T-helper 2 cell treated with Interferon-gamma antibody and Interleukin-4, amounts not matched to agents 5 μg/mL and 100 μg/mL, for 36 hours (primary cell): Measurements from ENCODE around the gene SAMD11.

ENCODE experiments used
- DNase-seq: peaks from one replicate; pipeline ENCODE4 v3.0.0; 2021; ENCODE audit warnings: low spot score
- H3K27ac Mint-ChIP-seq: one replicate; pipeline ENCODE4 v1.8.0; 2021; ENCODE audit warnings: mild to moderate bottlenecking, mixed read lengths
- H3K27me3 Mint-ChIP-seq: one replicate; pipeline ENCODE4 v1.8.0; 2021; ENCODE audit warnings: low read depth, mixed read lengths
- H3K36me3 Mint-ChIP-seq: one replicate; pipeline ENCODE4 v1.8.0; 2021; ENCODE audit warnings: low read depth, mixed read lengths
- H3K4me1 Mint-ChIP-seq: one replicate; pipeline ENCODE4 v1.8.0; 2021; ENCODE audit warnings: low read depth, mixed read lengths
- H3K4me3 Mint-ChIP-seq: one replicate; pipeline ENCODE4 v1.8.0; 2022; ENCODE audit warnings: mild to moderate bottlenecking, moderate library complexity, mixed read lengths
- H3K9me3 Mint-ChIP-seq: one replicate; pipeline ENCODE4 v1.8.0; 2021; ENCODE audit warnings: mixed read lengths

The SAMD11 gene

DNA sequence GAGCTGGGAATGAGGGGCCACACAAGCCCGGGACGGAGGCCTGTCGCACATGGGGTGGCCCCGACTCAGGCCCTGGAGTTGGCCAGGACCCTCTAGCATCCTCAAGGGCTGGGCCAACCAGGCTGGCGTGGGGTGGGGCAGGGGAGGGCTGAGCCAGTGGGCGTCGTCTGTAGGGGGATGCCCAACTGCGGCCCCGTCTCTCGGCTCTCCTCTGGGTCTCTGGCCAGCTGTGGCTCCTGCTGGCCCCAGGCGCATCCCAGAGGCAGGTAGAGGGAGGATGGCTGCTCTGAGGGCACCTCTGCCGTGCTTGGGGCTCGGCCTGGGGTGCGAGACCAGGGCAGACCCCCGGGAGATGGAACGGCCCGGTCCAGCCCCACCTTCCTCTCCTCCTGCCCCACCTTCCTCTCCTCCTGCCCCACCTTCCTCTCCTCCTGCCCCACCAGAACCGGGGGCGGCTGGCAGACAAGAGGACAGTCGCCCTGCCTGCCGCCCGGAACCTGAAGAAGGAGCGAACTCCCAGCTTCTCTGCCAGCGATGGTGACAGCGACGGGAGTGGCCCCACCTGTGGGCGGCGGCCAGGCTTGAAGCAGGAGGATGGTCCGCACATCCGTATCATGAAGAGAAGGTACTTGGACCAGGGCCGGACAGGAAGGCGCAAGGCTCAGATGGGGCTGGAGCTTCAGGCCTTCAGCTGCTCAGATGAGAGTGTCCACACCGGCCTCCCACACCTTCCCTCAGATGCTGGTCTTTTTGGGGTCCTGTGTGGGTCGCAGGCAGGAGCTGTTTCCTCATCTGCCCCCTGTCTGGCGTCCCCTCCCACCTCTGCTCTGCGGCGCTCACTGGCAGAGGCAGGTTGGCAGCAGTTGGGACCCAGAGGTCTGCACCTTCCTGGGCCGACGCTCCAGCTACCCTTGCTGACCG lies 6.2 kb downstream of the SAMD11 start:
- Mint-ChIP-seq H3K9me3 (no peaks in the 10 kb centered on the region), H3K4me1 (no peaks in the 10 kb centered on the region), H3K27ac (no peak overlapping the region), H3K36me3 (no peaks in the 10 kb centered on the region), H3K4me3 (no peak overlapping the region), H3K27me3 (peaks cover 41% of the 10 kb centered on the region)
- no peak for DNase-seq

DNA sequence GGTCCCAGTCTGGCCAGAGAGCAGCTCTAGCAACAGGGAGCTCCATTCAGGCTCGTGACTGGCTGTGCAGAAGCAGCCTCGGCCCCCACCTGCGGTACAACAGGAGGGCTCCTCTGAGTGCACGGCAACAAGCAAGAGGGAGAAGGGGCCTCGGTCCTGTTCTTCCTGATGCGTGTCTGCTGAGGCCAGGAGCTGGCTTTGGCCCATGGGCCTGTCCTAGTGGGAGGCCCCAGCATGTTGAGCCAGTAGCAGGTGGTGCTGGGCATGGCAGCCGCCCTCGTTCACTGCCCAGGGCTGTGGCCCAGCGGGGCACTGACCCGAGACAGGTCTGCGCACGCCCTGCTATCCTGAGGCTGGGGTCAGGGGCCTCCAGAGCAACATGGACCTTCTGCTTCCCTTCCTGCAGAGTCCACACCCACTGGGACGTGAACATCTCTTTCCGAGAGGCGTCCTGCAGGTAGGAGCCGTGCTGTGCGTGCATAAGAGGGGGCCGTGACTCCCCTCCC lies 7.0 kb downstream of the SAMD11 start:
- H3K36me3 Mint-ChIP-seq = no peaks in the 10 kb centered on the region
- H3K4me3 Mint-ChIP-seq = no peak overlapping the region
- H3K27ac Mint-ChIP-seq = no peak overlapping the region
- no peak for DNase-seq
- H3K4me1 Mint-ChIP-seq = no peaks in the 10 kb centered on the region
- peaks cover 45% of the 10 kb centered on the region for H3K27me3 Mint-ChIP-seq
- no peaks in the 10 kb centered on the region for H3K9me3 Mint-ChIP-seq

DNA sequence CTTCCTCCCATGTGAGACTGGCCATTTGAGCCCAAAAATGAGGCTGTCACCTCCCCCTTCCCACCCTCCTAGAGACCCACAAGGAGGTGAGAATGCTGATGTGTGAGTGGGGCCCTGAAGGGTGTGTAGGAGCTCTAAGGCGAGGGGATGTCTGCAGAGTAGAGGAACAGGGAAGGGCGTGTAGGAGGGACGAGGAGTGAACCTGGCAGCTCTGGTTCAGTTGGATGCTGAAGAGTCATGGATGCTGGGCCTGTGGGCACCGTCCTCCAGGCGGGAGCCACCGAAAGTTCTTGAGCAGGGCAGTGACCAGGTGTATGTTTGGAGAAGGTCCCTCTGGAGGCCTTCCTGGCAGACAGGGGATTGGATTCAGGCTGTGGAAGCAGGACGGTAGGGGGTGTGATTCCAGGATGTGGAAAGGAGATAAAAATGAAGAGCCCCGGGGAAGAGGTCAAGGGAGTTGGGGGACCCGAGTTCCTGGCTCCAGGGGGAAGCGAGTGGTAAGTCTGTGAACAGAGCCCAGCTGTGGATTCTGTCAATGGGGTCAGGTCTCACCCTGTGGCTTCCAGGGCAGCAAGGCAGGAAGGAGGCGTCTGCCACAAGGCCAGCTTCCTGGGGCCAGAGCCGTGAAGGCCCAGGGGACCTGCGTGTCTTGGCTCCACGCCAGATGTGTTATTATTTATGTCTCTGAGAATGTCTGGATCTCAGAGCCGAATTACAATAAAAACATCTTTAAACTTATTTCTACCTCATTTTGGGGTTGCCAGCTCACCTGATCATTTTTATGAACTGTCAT lies 7.9 kb downstream of the SAMD11 start:
- Mint-ChIP-seq H3K27ac (no peak overlapping the region), H3K4me3 (no peak overlapping the region), H3K27me3 (peaks cover 37% of the 10 kb centered on the region), H3K36me3 (no peaks in the 10 kb centered on the region), H3K9me3 (no peaks in the 10 kb centered on the region), H3K4me1 (no peaks in the 10 kb centered on the region)
- no peak for DNase-seq

DNA sequence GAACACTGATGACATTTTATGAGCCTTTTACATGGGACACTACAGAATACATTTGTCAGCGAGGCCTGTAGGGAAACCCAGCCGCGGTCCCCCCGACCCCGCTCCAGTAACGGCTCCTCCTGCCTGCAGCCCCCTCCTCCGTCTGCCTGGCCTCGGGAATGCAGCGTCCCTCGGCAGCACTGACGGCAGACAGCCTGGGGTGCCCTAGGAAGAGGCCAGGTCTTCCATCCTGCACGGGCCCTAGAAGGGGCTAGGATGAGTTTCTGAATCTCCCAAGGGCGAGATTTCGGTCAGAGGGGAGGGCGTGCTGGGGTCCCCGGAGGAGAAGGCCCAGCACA lies 8.4 kb downstream of the SAMD11 start:
- no peaks in the 10 kb centered on the region for H3K9me3 Mint-ChIP-seq
- no peak for DNase-seq
- H3K36me3 Mint-ChIP-seq = no peaks in the 10 kb centered on the region
- H3K4me3 Mint-ChIP-seq = no peak overlapping the region
- peaks cover 34% of the 10 kb centered on the region for H3K27me3 Mint-ChIP-seq
- no peaks in the 10 kb centered on the region for H3K4me1 Mint-ChIP-seq
- H3K27ac Mint-ChIP-seq = no peak overlapping the region

DNA sequence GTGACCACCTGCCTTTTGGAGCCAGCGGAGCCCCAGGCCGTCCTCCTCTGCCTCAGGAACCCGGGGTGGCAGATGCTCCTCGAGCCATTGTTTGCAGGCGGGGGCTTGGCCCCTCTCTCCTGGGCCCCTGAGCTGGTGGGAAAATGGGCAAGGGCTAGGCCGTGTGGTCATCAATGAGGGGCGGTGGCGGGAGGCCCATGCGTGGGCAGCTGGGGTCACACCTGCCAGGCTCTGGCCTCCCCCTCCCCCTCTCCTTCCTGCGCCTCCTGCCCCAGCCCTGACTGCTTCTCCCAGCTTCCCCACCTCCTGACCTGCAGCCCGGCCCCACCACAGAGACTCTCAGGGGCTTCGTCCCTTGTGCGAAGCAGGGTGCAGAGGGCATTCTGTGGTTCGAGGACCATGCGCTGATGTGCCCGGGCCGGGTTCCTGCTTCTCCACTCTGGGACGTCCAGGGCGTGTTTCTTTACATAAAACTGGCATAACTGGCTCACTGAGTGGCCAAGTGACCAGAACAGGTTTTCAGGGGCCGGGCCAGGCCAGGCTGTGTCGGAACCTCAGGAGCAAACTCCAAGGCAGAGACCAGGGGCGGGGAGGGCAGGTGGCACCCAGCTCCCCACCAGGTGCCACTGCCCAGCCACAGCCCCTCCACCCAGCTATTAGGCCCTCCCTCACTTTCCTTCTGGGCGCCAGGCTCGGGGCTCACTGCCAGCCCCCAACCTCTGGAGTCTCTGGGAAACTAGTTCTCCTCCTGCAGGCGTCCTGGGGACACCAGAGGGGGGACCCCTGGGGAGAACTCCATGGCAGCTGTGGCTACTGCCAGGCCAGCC lies 9.3 kb downstream of the SAMD11 start:
- H3K27ac Mint-ChIP-seq = no peak overlapping the region
- H3K4me3 Mint-ChIP-seq = no peak overlapping the region
- no peaks in the 10 kb centered on the region for H3K4me1 Mint-ChIP-seq
- no peak for DNase-seq
- no peaks in the 10 kb centered on the region for H3K36me3 Mint-ChIP-seq
- H3K27me3 Mint-ChIP-seq = peaks cover 30% of the 10 kb centered on the region
- H3K9me3 Mint-ChIP-seq = no peaks in the 10 kb centered on the region

DNA sequence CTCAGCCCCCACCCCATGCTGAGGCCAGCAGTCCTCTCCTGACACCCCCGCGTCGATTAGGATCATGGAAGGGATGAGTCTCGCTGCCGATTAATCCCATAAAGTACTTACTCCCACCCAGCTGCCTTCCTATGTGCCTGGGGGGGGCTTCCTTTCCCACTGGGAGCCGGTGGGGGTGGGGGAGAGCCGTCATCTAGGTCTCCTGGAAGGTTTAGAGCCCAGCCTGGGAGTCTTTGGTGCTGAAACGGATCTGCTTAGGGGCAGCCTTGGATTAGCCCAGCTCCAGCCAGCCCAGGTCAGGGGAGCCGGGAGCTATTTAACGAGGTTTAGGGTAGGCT lies 9.8 kb downstream of the SAMD11 start:
- Mint-ChIP-seq H3K27me3 (peaks cover 36% of the 10 kb centered on the region), H3K9me3 (no peaks in the 10 kb centered on the region), H3K4me1 (no peaks in the 10 kb centered on the region), H3K4me3 (no peak overlapping the region), H3K27ac (no peak overlapping the region), H3K36me3 (no peaks in the 10 kb centered on the region)
- DNase-seq = no peak

DNA sequence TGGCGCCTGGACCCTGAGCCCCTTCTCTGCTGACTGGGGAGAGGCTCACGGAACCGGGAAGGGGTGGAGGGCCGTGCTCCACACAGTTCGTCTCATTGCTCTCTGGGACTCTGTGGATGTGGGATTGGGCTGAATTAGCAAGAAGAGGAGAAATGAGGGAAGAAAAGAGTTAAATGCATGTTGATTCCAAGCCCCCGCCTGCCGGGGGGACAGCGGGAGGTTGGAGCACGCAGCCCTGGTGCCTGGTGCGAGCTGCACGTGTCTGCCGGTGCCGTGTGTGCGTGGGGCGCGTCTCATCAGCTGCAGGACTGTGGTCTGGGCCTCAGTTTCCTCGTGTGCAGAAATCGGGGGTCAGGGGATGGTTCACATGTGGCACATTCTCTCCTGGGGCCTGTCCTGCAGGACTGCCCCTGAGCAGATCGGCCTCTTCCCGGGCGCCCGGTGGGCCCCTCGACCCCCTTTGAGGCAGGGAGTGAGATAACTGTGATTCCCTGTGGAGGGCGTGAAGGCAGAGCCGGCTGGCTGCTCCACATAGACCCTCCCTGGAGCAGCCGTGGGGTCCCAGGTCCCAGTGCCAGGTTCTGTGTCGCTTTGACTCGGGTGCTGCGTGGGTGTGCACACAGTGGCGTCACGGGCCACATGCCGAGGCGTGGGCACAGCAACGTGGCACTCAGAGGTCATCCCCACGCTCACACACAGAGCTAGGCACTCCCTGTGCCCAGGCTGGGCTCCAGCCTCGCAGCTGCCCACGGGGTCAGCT lies 11.4 kb downstream of the SAMD11 start:
- no peaks in the 10 kb centered on the region for H3K9me3 Mint-ChIP-seq
- H3K36me3 Mint-ChIP-seq = no peaks in the 10 kb centered on the region
- H3K27me3 Mint-ChIP-seq = peaks cover 37% of the 10 kb centered on the region
- no peak overlapping the region for H3K27ac Mint-ChIP-seq
- no peaks in the 10 kb centered on the region for H3K4me1 Mint-ChIP-seq
- no peak overlapping the region for H3K4me3 Mint-ChIP-seq
- DNase-seq = no peak

DNA sequence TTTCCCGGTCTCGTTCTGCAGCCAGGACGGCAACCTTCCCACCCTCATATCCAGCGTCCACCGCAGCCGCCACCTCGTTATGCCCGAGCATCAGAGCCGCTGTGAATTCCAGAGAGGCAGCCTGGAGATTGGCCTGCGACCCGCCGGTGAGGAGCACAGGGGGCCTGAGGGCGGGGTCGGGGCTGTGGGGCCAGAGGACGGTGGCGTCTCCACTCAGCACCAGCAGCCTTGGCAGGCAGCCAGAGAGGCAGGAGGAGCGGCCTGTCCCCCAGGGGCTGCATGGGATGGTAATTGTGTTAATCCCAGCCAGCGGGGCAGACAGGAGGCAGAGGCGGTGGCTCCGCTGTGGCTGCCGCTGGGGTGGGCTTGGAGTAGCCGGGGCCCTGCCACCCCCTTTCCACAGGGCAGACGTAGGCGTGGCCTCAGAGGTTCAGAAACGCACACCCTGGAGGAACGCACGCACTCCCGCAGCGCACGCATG lies 12.1 kb downstream of the SAMD11 start:
- no peaks in the 10 kb centered on the region for H3K36me3 Mint-ChIP-seq
- no peaks in the 10 kb centered on the region for H3K4me1 Mint-ChIP-seq
- no peak overlapping the region for H3K4me3 Mint-ChIP-seq
- no peak for DNase-seq
- H3K9me3 Mint-ChIP-seq = no peaks in the 10 kb centered on the region
- peaks cover 40% of the 10 kb centered on the region for H3K27me3 Mint-ChIP-seq
- no peak overlapping the region for H3K27ac Mint-ChIP-seq

DNA sequence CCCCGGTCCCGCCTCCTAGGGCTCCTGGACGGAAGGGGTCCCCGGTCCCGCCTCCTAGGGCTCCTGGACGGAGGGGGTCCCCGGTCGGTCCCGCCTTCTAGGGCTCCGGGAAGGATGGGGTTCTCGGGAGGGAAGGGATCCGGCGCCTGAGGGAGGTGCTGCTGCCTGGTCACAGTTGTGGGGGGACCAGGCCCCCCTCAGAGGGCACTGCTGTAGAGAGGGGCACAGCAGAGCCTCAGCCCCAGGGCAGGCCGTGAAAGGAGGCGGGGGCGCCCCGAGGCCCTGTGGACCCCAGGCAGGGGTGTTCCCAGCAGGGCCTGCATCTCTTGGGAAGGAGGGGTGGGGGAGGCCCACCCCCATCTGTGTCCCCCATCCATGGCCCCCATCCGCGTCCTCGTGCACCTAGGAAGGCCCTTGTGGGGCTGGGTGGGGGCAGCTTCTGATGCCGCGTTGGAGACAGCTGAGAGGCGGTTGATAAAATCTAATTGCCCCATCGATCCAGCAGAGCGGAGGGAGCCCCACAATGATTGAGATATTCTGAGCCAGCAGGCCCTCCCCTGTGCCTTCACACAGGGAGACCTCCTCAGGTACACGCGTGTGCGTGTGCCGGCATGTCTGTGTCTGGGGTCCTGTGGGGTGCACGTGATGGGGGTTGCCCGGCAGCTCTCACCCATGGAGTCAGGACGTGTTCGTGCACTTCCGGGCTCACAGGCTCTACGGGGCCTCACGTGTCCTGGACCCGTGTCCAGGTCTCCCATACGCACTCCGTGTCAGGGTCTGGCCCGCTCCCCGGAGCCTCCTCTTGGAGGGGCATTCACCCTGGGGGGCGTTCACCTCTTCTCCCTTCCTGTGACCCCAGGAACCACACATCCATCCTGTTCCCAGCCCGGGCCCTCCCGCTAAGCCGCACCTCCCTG lies 12.9 kb downstream of the SAMD11 start:
- DNase-seq = no peak
- peaks cover 3% of the 10 kb centered on the region for H3K4me1 Mint-ChIP-seq
- no peaks in the 10 kb centered on the region for H3K9me3 Mint-ChIP-seq
- H3K4me3 Mint-ChIP-seq = no peak overlapping the region
- H3K27me3 Mint-ChIP-seq = peaks cover 39% of the 10 kb centered on the region
- no peaks in the 10 kb centered on the region for H3K36me3 Mint-ChIP-seq
- H3K27ac Mint-ChIP-seq = no peak overlapping the region

DNA sequence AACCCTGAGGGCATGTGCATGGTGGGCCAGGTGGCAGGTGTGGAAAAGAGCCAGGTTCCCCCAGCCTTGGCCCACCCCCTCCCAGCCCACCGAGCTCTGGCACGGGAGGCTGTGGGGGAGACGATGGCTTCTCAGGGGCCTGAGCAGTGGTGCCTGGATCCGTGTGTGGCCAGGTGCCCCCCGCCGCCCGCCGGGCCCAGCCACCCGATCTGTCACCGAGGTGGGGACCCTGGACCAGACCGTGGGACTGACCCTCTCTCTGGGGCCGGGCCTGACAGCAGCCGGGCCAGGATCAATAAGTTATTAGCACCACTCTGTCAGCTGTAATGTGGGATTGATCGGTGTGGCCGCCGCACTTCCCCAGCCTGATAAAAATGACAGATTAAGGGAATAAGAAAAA lies 13.8 kb downstream of the SAMD11 start:
- Mint-ChIP-seq H3K4me1 (peaks cover 3% of the 10 kb centered on the region), H3K27me3 (peaks cover 38% of the 10 kb centered on the region), H3K4me3 (no peak overlapping the region), H3K9me3 (no peaks in the 10 kb centered on the region), H3K27ac (no peak overlapping the region), H3K36me3 (no peaks in the 10 kb centered on the region)
- no peak for DNase-seq

DNA sequence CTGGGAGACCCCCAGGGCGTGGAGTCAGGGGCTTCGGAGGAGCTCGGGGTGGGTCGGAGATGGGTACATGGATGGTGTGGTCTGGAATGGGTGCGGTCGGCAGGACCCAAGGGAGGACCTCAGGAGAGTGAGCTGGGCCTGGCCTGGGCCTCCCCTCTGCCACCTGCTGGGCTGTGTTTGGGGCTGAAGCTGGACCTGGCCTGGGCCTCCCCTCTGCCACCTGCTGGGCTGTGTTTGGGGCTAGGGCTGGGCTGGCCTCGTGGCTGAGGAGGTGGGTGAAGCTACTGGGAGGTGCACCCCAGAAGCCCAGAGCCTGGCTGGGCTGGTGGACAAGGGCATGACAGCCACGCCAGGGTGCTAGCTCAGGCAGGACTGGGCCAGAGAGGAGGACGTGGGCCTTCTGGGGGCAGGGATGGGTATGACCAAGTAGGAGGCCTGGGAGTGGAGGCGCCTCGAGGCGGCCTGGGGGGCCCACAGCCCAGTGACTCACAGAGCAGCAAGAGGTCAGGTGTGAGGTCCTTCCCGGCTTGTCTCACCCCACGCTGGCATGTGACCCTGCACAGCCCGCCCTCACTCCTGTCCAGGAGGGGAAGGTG lies 14.5 kb downstream of the SAMD11 start:
- Mint-ChIP-seq H3K27me3 (peaks cover 39% of the 10 kb centered on the region), H3K27ac (no peak overlapping the region), H3K9me3 (no peaks in the 10 kb centered on the region), H3K4me3 (no peak overlapping the region), H3K4me1 (peaks cover 3% of the 10 kb centered on the region), H3K36me3 (no peaks in the 10 kb centered on the region)
- DNase-seq = no peak

DNA sequence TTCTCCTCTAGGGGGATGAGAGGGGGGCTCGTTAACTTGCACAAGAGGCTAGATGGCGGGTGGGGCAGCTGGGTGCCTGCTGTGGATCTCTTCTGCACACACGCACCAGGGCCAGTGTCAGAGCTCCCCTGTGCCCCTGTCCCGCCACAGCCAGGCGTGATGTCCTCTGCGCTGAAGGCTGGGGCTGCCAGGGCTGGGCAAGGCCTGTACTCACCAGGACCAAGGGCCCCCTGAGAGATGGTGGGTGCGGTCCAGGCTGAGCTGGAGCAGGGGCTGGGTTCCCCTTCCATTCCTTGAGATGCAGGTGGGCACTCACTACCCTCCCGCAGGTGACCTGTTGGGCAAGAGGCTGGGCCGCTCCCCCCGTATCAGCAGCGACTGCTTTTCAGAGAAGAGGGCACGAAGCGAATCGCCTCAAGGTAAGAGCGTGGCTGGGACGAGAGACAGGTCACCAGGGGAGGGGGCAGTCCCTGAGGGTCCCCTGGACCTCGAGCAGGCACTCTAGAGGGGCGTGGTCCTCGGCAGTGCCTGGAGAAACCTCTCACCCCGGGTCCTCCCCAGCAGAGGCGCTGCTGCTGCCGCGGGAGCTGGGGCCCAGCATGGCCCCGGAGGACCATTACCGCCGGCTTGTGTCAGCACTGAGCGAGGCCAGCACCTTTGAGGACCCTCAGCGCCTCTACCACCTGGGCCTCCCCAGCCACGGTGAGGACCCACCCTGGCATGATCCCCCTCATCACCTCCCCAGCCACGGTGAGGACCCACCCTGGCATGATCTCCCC lies 15.2 kb downstream of the SAMD11 start:
- H3K4me1 Mint-ChIP-seq = peaks cover 3% of the 10 kb centered on the region
- H3K27me3 Mint-ChIP-seq = peaks cover 38% of the 10 kb centered on the region
- H3K9me3 Mint-ChIP-seq = no peaks in the 10 kb centered on the region
- no peak for DNase-seq
- H3K27ac Mint-ChIP-seq = no peak overlapping the region
- H3K4me3 Mint-ChIP-seq = no peak overlapping the region
- H3K36me3 Mint-ChIP-seq = no peaks in the 10 kb centered on the region
